Measurements from ENCODE around the gene TAS2R3. TPM values are rescaled to one million over a fixed set of nuclear protein-coding genes. Genes with fewer than 3 reads are reported as not detected.

TAS2R3 gene
- total and polyA plus RNA-seq, 9 of the 15 experiments (the other 6 are each of a cell fraction or from before 2014, with no cell fraction given): 0.37 to 1.9 (median 1.2) TPM; not detected in 2

DNA sequence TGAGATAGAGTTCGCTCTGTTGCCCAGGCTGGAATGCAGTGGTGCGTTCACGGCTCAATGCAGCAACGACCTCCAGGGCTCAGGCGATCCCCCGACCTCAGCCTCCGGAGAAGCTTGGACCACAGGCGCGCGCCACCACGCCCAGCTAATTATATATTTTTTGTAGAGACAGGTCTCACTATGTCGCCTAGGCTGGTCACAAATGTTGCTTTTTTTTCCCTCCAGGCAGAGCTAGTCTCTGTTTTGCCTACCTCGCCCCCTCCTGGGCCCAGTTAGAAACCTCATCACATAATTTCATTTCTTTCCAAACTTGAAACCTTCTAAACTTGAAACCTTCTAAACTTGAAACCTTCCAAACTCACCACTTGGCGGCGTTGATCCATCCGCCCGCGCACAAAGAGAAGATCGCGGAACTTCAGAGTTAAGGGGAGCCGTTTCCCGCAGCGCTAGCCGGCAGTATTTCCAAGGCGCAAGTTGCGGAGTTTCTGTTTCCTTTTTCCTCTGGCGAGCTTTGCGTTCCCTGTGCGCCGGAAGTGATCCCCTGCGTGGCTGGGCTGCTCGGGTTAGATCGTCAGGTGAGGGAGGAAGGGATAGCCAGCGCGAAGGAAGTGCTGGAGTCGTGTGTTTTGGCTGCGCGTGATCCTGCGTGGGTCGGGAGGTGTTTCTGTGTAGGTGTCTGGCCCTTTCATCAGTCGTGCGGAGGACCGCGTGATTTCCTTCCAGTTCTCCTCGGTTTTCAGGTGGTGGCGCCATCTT, 25.9 kb upstream of the TAS2R3 start, which contains the start of gene SSBP1 (continued):
- TF ChIP-seq ZBTB1 (CRISPR knock-in tag; IDR thresholded peaks at IDR 0.05; ENCODE audit: borderline replicate concordance, low read depth): peak; percentile 87
- TF ChIP-seq RHOXF2B (CRISPR knock-in tag; conservative IDR thresholded peaks at IDR 0.05): no peak
- TF ChIP-seq, protein P1, sequence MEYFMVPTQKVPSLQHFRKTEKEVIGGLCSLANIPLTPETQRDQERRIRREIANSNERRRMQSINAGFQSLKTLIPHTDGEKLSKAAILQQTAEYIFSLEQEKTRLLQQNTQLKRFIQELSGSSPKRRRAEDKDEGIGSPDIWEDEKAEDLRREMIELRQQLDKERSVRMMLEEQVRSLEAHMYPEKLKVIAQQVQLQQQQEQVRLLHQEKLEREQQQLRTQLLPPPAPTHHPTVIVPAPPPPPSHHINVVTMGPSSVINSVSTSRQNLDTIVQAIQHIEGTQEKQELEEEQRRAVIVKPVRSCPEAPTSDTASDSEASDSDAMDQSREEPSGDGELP (CRISPR knock-in tag; IDR thresholded peaks at IDR 0.05; ENCODE audit: borderline replicate concordance): peak; percentile 96
- TF ChIP-seq ETV5 (CRISPR knock-in tag; IDR thresholded peaks at IDR 0.05; ENCODE audit: low read depth): peak; percentile 74; the same call in 1 of the 2 replicates
- peak; percentile 22; the same call in 1 of the 2 replicates for TF ChIP-seq CBFA2T3 (IDR thresholded peaks at IDR 0.05)
- TF ChIP-seq ZBTB33 (CRISPR knock-in tag; IDR thresholded peaks at IDR 0.05): peak; percentile 88; the same call in 1 of the 2 replicates
- TF ChIP-seq DPF2 (IDR thresholded peaks at IDR 0.05): peak; percentile 54
- peak; percentile 33; the same call in 1 of the 2 replicates for TF ChIP-seq TAL1 (IDR thresholded peaks at IDR 0.05)
- no peak for TF ChIP-seq KLF1 (tag; IDR thresholded peaks at IDR 0.05)
- TF ChIP-seq, protein P2, sequence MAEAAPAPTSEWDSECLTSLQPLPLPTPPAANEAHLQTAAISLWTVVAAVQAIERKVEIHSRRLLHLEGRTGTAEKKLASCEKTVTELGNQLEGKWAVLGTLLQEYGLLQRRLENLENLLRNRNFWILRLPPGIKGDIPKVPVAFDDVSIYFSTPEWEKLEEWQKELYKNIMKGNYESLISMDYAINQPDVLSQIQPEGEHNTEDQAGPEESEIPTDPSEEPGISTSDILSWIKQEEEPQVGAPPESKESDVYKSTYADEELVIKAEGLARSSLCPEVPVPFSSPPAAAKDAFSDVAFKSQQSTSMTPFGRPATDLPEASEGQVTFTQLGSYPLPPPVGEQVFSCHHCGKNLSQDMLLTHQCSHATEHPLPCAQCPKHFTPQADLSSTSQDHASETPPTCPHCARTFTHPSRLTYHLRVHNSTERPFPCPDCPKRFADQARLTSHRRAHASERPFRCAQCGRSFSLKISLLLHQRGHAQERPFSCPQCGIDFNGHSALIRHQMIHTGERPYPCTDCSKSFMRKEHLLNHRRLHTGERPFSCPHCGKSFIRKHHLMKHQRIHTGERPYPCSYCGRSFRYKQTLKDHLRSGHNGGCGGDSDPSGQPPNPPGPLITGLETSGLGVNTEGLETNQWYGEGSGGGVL (CRISPR knock-in tag; IDR thresholded peaks at IDR 0.05): no peak
- peak; percentile 53 for TF ChIP-seq SMARCA4 (IDR thresholded peaks at IDR 0.05)
- TF ChIP-seq HDAC1 (IDR thresholded peaks at IDR 0.05): peak; percentile 71 to 100; a peak in 3 of 4 replicates
- peak; percentile 77 for TF ChIP-seq SMARCA5 (IDR thresholded peaks at IDR 0.05)
- no peak; the same call in 1 of the 2 replicates for TF ChIP-seq ZNF407 (IDR thresholded peaks at IDR 0.05; ENCODE audit: low read depth)
- TF ChIP-seq CBFA2T2 (conservative IDR thresholded peaks at IDR 0.05): no peak
- no peak for TF ChIP-seq ZKSCAN8 (CRISPR knock-in tag; IDR thresholded peaks at IDR 0.05)
